Measurements from ENCODE around the gene MRPL14. TPM values are rescaled to one million over a fixed set of nuclear protein-coding genes. Genes with fewer than 3 reads are reported as not detected.
"Not testable (repeated sequence)": the region's sequence is repeated elsewhere in the genome, so short reads cannot be mapped to it uniquely, and the experiment has no call there.

The MRPL14 gene
- total RNA-seq, 1 donor from 2014 or later, result 61.8 TPM

DNA sequence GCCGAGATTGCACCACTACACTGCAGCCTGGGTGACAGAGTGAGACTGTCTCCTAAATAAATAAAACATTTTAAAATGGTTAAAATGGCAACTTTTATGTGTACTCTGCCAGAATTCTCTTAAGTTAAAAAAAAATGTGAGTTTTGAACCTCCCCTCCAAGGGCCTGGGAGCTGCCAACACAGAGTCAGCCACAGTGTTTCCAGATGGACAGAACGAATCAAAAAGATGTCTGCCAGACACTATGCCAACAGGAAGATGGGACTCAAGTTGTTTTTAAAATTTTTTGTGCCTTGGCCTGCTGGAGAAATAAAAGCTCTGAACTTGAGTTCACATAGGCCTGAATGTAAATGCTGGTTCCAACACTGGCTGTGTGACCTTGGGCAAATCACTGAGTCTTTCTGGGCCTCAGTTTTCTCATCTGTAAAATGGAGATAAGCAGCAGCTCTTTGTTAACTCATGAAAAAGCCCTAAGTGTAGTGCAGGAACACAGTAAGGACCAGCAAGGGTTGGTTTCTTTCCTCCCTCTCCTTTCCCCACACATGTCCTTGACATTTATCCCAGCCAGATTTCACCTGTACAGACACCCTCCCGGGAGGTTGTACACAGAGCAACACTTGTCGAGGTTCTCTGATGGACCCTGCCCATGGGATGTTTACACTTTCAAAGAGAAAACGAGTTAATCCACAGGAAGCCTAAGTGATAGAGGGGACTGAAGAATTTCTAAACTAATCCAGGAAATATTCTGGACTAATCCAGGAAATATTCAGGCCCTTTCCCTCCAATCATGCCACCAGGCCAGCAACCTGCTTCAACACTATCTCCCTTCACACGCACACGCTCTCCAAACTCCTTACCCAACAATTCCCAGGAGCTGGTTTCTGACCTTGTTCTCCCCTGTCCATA, 35.0 kb downstream of the MRPL14 start:
- Histone ChIP-seq H3K36me3 (peaks cover 0 to 2% of the 10 kb centered on the region in 2 donors), H3K9me3 (no peaks in the 10 kb centered on the region), H3K27me3 (no peaks in the 10 kb centered on the region), H3K4me3 (no peak overlapping the region), H3K4me1 (no peaks in the 10 kb centered on the region), H3K27ac (no peak overlapping the region)
- TF ChIP-seq, protein P1, sequence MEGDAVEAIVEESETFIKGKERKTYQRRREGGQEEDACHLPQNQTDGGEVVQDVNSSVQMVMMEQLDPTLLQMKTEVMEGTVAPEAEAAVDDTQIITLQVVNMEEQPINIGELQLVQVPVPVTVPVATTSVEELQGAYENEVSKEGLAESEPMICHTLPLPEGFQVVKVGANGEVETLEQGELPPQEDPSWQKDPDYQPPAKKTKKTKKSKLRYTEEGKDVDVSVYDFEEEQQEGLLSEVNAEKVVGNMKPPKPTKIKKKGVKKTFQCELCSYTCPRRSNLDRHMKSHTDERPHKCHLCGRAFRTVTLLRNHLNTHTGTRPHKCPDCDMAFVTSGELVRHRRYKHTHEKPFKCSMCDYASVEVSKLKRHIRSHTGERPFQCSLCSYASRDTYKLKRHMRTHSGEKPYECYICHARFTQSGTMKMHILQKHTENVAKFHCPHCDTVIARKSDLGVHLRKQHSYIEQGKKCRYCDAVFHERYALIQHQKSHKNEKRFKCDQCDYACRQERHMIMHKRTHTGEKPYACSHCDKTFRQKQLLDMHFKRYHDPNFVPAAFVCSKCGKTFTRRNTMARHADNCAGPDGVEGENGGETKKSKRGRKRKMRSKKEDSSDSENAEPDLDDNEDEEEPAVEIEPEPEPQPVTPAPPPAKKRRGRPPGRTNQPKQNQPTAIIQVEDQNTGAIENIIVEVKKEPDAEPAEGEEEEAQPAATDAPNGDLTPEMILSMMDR (IDR thresholded peaks at IDR 0.05), result no peak
- intact Hi-C loops (cut with DNase I), result loop anchor here (10.0 kb wide), 1 partner anchor 223 kb away; the partner anchor contains the start of gene AARS2
- no peak for DNase-seq (ENCODE audit: low spot score in 2 of 2)

DNA sequence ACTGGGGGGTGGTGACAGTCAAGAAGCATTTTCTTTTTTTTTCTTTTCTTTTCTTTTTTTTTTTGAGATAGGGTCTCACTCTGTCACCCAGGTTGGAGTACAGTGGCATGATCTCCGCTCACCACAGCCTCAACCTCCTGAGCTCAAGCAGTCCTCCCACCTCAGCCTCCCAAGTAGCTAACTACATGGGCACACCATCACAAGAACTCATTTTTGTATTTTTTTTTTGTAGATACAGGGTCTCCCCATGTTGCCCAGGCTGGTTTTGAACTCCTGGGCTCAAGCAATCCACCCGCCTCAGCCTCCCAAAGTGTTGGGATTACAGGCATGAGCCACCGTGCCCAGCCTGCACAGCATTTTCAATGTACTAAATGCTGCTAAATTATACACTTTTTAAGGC, 35.9 kb downstream of the MRPL14 start:
- not testable (repeated sequence) for H3K4me3 ChIP-seq; H3K9me3 ChIP-seq; H3K4me1 ChIP-seq; H3K36me3 ChIP-seq; H3K27ac ChIP-seq; H3K27me3 ChIP-seq; DNase-seq (ENCODE audit: low spot score in 2 of 2)
- intact Hi-C loops (cut with DNase I), result loop anchor here (10.0 kb wide), 1 partner anchor 223 kb away; the partner anchor contains the start of gene AARS2

DNA sequence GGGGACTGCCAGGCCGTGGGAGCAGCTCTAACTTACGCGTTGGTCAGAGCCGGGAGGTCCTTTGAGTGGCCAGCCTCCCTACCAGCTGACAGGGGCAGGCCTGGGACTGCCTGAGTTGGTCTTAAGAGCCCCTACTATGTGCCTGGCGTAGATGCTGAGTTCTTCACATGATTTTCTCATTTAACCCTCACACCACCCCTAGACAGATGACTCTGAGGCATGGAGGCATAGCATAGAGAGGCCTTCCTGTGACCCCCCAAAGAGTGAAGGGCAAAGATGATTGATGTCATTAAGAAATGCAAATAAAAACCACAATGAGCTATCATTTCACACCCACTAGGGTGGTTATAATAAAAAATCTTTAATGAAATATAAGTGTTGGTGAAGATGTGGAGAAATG, 36.8 kb downstream of the MRPL14 start:
- DNase-seq (ENCODE audit: low spot score in 2 of 2), result no peak
- intact Hi-C loops (cut with DNase I), result loop anchor here (10.0 kb wide), 1 partner anchor 224 kb away; the partner anchor contains the start of gene AARS2
- Histone ChIP-seq H3K9me3 (no peaks in the 10 kb centered on the region), H3K4me3 (no peak overlapping the region), H3K36me3 (peaks cover 0 to 2% of the 10 kb centered on the region in 2 donors), H3K4me1 (no peaks in the 10 kb centered on the region), H3K27me3 (no peaks in the 10 kb centered on the region), H3K27ac (no peak overlapping the region)
- TF ChIP-seq, protein P1 (IDR thresholded peaks at IDR 0.05), result no peak

DNA sequence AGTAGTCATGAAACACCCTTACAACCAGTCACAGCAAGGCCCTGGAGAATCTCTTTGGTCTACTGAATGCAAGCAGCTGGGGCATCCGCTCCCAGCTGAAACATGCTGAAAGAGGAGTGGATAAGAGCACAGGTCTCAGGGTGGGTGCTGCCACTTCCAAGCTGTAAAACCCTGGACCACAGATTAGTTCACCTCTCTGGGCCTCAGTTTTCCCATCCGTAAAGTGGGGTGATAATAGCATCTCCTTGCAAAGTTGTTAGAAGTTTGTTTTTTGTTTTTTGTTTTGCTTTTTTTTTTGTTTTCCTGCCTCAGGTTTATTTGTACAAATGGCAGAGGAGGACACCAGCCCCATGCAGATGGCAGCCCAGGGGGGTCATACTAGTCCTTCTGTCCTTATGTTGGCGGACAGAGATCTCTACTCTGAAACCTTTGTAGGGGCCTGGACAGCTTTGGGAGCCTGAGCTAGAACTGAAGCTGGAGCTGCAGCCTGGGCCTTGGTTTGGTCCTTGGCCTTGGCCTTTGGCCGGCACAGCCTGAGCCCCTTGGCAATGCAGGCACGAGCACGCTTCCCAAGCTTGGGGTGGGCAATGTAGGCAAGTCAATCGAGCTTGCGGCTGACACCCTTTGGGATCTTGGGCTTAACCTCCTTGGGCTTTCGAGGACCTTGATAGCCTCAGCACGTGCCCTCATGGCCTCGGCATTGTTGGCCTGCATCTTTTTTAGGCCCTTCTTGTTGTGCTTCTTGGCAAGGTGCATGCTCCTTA, 38.2 kb downstream of the MRPL14 start:
- TF ChIP-seq, protein P1 (IDR thresholded peaks at IDR 0.05), result no peak
- intact Hi-C loops (cut with DNase I), result no loop called here

DNA sequence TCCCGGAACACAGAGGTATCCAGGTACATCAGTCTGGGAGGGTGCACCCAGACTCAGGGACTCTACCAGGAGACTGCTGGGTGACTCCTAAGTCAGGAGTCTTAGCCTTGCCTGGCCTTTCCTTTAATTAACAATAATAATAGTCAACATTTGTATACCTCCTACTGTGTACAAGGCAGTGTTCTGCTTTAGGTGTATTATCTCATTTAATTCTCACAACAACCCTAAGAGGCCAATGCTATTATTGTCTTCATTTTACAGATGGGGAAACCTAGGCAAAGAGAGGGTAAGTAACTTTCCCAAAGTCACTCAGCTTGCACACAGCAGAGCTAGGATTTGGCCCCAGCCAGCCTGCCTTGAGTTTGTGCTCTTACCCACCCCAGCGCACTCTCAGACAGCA, 39.6 kb downstream of the MRPL14 start:
- no peaks in the 10 kb centered on the region for H3K27me3 ChIP-seq
- no peak overlapping the region for H3K27ac ChIP-seq
- H3K4me3 ChIP-seq, result no peak overlapping the region
- intact Hi-C loops (cut with DNase I), result no loop called here
- TF ChIP-seq, protein P1 (IDR thresholded peaks at IDR 0.05), result no peak
- H3K36me3 ChIP-seq, result no peaks in the 10 kb centered on the region
- H3K9me3 ChIP-seq, result no peaks in the 10 kb centered on the region
- DNase-seq (ENCODE audit: low spot score in 2 of 2), result no peak
- no peaks in the 10 kb centered on the region for H3K4me1 ChIP-seq

More for the DNA sequence above, 38.2 kb downstream of the MRPL14 start:
- H3K36me3 ChIP-seq, result no peaks in the 10 kb centered on the region
- H3K27me3 ChIP-seq, result no peaks in the 10 kb centered on the region
- no peak overlapping the region for H3K4me3 ChIP-seq
- H3K4me1 ChIP-seq, result no peaks in the 10 kb centered on the region
- H3K27ac ChIP-seq, result no peak overlapping the region
- no peak for DNase-seq (ENCODE audit: low spot score in 2 of 2)
- H3K9me3 ChIP-seq, result no peaks in the 10 kb centered on the region
